SK-MEL-5 (cell line): ENCODE measurements around the gene CDH4. TPM values are rescaled to one million over a fixed set of nuclear protein-coding genes. Genes with fewer than 3 reads are reported as not detected.

Source experiments
- DNase-seq: peaks from one replicate; pipeline ENCODE4 v3.0.0-alpha.2; 2016; ENCODE audit warnings: low read depth, low spot score
- in situ Hi-C: cut with HindIII; loops from 2 replicates; pipeline ENCODE4 v1.10.0; 2016; ENCODE audit warnings: low sequenced_read_pairs, high pct_unique_total_duplicates, low pct_unique_long_range_greater_than_20kb
- total RNA-seq: library from RNA; depleted of rRNA; stranded (reverse); fragments of >200 nt; shearing (Covaris generic); gene quantifications from 2 replicates; pipeline ENCODE4 v1.2.3, GENCODE V29; 2014

Gene CDH4
- total RNA-seq, 1 experiment from 2014 or later: not detected

DNA sequence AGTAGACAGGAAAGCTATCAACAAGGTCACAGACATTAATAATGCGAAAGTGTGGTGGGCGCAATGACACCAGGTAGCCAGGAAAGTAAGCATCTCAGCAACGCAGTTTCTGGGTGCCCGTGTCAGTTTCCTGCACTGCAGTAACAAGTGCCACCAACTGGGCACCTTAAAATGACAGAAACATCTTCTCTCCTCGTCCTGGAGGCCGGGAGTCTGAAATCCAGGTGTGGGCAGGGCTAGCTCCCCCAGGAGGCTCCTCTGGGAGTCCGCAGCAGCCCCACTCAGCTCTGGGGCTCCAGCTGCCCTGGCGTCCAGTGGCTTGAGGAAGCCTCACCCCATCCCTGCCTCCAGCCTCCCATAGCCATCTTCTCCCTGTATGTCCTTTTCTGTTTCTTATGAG, 426.4 kb downstream of the CDH4 start:
- in situ Hi-C loops: no loop called here
- no peak for DNase-seq

DNA sequence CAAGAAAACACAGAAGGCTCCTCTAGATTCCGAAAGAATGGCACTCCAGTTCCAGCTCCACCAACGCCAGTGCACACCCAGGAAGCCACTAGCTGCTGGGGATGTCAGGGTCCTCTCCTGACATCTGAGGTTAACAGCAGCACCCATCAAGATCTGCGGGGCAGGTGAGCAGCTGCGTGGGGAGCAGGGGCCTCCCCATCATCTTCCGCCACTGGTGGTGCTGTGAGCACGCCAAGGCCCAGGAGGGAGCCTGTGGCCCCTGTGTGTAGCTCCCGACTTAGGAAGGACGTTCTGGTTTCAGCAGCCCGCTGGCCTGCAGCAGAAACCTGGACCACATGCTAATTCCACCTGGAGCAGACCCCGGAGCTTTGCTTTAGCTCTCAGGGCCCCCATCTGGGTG, 427.4 kb downstream of the CDH4 start:
- in situ Hi-C loops: no loop called here
- DNase-seq: no peak

DNA sequence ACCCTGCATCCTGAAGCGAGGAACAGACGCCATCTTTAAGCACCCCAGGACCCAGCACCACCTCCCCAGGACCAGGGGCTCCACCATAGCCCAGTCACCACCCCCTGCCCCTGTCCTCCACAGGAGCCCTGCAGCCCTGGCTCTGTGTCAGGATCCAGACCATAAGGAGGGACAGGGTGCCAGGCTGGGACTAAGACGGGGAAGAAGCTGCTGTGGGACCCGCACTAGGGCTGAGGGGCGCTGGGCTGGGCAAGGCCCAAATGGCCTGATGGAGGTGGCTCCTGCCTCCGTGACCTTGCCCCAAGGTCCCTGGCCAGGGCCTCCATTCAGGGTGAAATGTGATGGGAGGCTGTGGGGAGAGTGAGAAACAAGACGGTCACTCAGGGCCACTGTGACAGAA, 428.0 kb downstream of the CDH4 start:
- in situ Hi-C loops: no loop called here
- DNase-seq: no peak

DNA sequence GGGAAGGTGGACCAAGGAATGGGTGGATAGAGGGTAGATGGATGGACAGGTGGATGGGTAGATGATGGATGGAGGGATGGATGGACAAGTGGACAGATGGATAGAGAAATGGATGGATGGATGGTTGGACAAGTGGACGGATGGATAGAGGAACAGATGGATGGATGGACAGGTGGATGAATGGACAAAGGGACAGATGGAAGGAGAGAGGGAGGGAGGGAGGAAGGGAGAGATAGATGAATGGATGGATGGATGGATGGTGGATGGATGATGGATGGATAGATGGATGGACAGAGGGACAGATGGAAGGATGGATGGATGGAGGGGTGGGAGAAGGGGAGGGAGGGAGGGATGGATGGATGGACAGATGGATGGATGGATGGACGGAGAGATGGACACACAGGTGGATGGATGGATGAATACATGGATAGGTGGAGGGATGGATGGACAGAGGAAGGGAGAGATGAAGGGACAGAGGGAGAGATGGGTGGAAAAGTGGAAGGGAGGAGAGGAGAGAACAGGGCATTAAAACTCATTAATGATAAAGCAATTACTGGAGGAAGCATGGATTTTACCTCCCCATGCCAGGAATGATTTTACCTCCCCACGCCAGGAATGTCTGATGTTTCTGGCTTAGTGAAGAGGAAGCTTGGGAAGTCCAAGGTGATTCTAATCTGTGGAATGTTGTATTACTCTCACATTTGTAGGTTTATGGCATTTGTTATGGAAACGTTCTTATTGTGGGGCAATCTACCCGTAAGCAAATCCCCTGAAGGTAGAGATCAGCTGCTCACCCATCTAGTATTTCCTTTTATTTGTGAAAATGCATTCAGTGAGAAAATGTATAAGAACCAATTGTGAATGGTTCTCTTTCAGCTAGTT, 430.3 kb downstream of the CDH4 start:
- in situ Hi-C loops: no loop called here
- no peak for DNase-seq

DNA sequence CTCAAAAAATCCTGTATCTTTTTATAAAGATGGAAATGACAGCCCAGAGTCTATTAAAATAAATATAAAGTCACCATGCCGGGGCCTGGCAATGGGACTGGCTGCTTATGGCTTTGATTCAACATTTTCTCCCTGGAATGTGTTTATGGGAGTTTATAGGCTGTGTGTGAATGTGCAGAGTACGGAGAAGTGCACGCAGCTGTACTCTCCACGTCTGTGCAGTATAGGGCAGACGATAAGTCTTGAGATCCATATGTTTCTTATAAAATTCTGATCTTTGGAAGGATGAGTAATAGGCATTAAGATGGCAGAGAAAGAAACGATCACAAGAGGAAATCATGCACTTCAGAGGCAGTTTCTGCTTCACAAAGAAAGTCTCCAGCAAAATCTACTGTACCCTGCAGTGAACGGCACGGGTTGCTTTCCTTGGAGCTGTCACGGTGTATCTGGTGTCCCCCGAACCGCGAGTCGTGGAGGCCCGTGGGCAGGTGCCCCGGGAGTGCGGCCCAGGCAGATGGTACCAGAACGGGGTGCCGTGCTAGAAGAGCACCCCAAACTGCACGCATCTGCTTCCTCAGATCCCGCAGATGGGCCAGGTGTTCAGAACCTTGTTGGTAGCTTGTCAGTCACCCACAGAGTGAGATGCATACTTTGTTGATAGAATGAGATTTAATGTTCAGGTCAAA, 431.1 kb downstream of the CDH4 start:
- no peak for DNase-seq
- in situ Hi-C loops: no loop called here

DNA sequence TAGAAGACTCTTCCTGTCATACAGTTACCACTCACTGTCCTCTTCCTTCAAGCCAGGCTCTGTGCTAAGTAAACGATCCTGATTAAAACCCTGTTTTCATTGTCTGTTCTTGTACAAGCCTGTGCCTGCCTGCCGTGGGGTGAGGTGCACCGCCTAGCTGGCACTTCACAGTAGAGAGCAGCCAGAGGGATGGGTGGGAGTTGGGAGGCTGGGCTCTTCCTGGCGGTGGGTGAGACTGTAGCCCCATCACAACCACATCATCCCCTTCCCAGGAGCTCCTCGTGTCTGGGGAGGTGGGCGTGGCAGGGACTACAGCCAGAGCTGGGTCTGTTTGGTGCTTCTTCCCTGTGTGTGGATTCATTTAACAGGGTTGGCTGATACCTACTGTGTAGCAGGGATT, 431.7 kb downstream of the CDH4 start:
- in situ Hi-C loops: no loop called here
- no peak for DNase-seq

DNA sequence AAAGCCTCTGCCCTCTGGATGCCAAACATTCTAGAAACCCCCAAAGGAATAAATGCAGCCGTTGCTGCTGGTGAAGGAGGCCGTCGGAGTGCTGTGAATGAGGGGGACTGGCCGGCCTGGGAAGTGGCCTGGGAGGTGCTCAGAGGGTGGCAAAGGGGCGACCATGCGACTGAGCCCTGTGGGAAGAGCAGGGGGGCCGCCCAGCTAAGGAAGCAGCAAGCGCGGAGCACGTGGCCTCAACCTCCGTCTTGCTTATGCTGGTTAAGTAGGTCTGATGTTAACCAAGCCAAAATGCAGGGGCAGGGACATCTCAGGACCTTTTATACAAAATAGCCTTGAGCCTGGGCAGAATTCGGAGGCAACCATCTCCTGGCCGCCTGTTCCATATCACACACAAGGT, 432.1 kb downstream of the CDH4 start:
- in situ Hi-C loops: no loop called here
- DNase-seq: no peak

DNA sequence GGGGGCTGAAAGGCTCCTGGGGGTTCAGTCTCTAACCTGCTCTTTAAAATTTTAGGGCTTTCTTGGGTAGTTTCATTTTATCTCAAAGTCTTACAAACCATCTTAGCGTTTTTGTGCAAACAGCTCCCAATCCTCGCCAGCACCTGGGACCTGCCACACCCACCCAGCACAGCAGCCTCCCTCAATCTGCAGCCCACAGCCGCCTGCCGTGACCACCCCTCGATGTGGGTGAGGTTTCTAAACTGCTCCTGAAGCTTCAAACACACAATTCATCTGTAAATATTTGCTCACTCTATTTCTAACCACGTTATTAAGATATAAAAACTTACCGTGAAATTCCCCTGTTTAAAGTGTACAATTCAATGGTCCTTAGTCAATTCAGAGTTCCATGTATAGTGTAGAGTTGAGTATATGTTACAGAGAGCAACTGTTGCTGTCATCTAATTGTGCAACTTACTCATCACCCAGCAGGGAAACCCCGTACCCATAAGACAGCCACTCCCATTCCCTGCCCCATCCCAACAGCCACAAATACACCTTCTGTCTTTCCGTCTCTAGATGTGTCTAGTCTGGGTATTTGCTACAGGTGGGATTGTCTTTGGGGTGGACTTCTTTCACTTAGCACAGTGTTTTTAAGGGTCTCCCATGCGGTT, 432.6 kb downstream of the CDH4 start:
- DNase-seq: no peak
- in situ Hi-C loops: no loop called here

DNA sequence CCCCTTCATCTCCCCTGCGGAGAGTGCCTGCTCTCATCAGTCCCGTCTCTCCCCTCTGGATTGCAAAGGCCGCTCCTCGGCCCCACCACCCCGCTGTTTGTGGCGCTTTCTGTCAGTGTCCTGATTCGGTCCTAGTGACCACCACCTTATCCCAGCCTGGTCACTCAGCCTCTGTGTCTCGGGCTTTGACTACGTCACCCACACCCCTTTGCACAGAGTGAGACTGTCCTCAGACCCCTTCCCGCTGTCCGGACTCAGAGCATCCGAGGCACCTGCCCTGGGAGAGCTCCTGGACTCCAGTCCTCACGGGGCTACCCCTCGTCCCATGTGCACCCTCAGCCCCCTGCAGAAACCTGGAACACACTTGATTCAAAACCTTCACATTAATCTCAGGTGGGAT, 433.4 kb downstream of the CDH4 start:
- in situ Hi-C loops: no loop called here
- DNase-seq: no peak

DNA sequence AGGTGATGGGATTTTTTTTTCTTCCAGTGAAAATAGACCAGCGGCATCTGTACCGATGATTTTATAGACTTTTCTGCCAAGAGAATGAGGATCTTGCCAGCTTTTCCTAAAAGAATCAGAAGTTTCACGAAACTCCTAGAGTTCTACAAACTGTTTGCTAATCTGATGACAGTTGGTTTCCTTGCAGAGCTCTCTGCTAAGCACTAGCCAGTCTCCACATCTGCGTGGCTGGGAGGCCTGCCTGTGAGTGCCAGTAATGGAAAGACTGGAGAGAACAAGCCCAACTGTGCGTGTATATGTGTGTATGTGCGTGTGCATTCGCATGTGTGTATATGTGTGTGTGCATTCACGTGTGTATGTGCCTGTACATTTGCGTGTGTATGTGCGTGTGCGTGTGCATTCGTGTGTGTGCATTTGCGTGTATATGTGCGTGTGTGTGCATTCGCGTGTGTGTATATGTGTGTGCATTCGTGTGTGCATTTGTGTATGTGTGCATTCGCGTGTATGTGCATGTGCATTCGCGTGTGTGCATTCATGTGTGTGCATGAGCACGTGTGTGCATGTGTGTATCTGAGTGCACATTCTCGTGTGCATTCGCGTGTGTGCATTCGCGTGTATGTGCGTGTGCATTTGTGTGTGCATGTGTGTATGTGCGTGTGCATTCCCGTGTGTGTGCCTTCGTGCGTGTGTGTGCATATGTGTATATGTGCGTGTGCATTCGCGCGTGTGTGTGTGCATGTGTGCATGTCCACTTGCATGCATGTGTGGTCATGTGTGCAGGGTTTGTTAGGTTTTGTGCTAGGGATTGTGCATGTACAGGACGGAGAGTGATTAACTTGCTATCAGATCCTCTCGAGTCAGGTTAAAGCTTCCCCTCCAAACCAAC, 434.2 kb downstream of the CDH4 start:
- in situ Hi-C loops: no loop called here
- no peak for DNase-seq

DNA sequence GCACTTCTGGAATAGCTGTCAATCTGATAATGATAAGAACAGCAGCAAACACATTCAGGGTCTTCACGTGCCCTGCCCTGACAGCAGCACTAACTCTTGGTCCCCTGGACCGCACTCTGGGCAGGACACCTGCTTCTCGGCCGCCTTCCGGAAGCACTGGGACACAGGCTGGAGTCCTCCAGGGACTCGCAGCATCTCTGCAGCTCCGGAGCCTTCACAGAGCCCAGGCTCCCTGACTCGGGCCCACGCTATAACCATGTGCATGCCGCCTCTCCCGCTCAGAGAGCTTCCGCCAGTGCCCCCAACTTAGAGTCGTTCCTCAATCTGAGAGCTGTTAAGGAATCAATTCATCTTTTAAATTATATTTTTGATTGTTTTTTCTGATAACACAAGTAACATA, 436.4 kb downstream of the CDH4 start:
- in situ Hi-C loops: no loop called here
- no peak for DNase-seq

DNA sequence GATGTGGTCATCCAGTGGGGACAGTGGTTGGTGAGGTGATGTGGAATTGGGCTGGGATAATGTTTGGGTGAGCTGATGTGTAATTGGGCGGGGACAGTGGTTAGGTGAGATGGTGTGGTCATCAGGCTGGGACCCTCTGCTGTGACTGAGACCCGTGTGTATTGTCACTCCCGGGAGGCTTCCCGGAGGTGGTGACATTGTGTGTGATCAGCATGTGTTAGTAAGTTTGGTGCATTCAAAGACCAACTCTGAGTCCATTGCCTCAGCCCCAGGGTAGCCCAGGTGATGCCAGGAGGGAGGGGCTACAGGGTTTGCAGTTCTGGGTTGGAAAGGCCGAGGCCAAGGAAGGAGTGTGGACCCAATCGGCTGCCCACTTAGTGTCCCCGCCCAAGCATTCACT, 438.1 kb downstream of the CDH4 start:
- in situ Hi-C loops: no loop called here
- DNase-seq: no peak

DNA sequence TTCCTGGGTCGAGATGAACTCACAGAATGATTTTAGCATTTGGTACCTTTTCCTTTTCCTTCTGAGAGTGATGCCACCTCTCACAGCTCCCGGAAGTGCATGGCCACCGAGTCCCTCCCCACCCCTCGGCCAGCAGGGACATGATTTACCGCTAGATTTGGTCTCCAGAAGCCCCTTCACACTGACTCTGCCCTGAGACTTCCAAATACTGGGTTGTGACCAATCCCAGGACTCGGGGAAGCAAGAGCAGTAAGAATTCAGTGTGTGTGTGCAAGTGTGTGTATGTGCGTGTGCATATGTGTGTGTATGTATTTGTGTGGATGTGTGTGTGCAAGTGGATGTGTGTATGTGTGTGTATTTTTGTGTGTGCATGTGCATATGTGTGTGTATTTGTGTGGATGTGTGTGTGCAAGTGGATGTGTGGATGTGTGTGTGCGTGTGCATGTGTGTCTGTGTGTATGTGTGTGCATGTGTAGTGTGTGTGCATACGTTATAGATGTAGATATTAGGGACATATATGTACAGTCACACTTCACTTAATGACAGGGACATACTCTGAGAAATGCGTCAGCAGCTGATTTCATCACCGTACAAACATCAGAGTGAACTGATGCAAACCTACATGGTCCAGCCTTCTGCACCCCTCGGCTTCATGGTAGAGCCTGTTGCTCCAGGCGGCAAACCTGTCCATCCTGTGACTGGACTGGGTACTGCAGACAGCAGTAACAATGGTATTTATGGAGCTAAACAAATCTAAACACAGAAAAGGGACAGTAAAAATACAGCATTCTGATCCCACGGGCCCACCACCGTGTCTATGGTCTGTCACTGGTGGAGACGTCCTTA, 439.2 kb downstream of the CDH4 start:
- DNase-seq: no peak

DNA sequence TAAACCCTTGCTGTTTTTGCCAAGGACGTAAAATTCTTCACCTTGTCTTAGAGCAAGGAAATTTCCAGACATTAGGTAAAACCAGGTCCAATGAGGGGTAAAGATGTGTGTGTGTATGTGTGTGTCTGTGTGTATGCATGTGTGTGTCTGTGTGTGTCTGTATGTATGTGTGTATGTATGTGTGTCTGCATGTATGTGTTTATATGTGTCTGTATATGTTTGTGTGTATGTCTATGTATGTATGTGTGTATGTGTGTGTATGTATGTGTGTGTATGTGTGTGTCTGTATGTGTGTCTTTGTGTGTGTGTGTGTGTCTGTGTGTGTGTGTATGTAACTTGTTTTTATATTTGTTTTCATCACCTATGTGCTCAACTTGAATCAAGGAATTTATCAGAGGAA, 439.9 kb downstream of the CDH4 start:
- in situ Hi-C loops: no loop called here
- no peak for DNase-seq

More for the DNA sequence above, 439.2 kb downstream of the CDH4 start:
- in situ Hi-C loops: no loop called here

DNA sequence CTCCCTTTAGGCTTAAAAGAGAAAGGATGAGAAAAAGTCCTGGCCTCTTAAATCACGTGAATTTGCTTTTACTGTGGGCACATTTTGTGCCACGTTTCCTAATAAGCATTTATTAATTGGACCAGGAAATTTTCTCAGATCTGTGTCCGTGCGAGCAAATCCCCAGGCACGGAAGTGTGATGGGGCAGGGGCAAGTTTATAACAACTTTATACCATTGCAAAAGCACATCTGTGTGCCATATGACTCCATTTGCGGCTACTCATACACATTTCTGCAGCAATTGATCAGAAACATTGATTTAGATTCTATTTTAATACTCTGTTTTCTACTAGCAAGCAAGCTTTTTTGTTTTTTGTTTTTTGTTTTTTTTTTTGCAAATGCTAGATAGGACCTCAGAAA, 440.4 kb downstream of the CDH4 start:
- DNase-seq: no peak
- in situ Hi-C loops: no loop called here

DNA sequence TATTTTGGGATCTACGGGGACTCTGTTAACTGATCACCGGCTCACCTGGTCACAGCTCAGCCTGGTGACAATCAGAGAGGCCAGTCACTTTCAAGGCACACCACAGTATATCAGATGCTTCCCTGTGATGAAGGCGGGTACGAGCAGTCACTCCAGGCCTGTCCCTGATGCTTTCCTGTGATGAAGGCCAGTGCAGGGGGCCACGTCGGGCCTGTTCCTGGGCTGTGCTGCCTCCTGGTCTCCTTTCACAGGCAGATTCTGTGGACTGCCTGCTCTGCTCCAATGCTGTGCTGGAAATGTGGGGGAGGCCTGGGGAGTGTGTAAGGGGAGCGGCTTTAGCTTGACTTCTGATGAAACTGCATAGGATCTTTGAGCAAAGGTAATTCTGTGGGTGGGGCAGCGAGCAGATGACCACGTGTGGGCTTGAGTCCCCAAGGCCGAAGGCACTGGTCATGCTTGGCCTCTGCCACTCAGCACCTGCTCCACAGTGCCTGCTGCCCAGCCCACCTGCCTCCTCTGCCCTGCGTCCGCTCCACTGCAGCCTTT, 441.1 kb downstream of the CDH4 start:
- in situ Hi-C loops: no loop called here
- DNase-seq: no peak

DNA sequence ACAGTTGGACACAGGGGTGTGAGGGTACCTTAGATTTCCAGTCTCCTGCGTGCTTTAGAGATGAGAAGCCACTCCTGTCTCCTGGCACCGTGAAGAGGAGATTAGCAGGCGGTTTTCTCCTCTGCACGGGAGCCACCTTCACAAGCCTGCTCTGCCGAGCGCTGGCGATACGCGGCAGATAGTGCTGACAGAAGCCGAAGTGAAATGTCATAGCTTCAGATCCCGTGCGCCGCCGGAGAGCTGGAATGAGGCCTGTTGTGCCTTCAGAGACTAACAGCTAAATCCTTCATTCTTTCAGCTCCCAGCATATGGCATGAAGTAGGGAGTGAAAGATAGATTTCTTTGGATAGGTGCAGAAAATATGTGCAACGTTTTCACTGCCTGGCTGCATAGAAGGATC, 442.6 kb downstream of the CDH4 start:
- no peak for DNase-seq
- in situ Hi-C loops: no loop called here
